ENCODE data around the gene ZFAND5. TPM values are rescaled to one million over a fixed set of nuclear protein-coding genes. Genes with fewer than 3 reads are reported as not detected.

ZFAND5 gene
- total RNA-seq, 1 donor from 2014 or later: 215 TPM

GRCh38 chr9:72326641-72327040 lies 38.4 kb downstream of the ZFAND5 start:
- Mint-ChIP-seq H3K36me3 (no peaks in the 10 kb centered on the region), H3K27ac (no peak overlapping the region), H3K9me3 (peaks cover 22% of the 10 kb centered on the region), H3K4me1 (no peaks in the 10 kb centered on the region), H3K4me3 (no peak overlapping the region), H3K27me3 (ENCODE audit: low read depth) (no peaks in the 10 kb centered on the region)
- DNase-seq (ENCODE audit: low spot score in 2 of 2, unreplicated experiment in 2 of 2): no peak
- no peak for TF ChIP-seq CTCF (IDR thresholded peaks at IDR 0.05; ENCODE audit: unreplicated experiment)

- TF ChIP-seq CTCF (IDR thresholded peaks at IDR 0.05; ENCODE audit: unreplicated experiment): no peak
- no peaks in the 10 kb centered on the region for H3K36me3 Mint-ChIP-seq
- H3K4me1 Mint-ChIP-seq: no peaks in the 10 kb centered on the region
- no peak for DNase-seq (ENCODE audit: low spot score in 2 of 2, unreplicated experiment in 2 of 2)
- no peak overlapping the region for H3K27ac Mint-ChIP-seq
- no peak overlapping the region for H3K4me3 Mint-ChIP-seq
- H3K27me3 Mint-ChIP-seq (ENCODE audit: low read depth): no peaks in the 10 kb centered on the region
- H3K9me3 Mint-ChIP-seq: peaks cover 23% of the 10 kb centered on the region
Measured at GRCh38 chr9:72324974-72325373, 40.0 kb downstream of the ZFAND5 start.

DNA sequence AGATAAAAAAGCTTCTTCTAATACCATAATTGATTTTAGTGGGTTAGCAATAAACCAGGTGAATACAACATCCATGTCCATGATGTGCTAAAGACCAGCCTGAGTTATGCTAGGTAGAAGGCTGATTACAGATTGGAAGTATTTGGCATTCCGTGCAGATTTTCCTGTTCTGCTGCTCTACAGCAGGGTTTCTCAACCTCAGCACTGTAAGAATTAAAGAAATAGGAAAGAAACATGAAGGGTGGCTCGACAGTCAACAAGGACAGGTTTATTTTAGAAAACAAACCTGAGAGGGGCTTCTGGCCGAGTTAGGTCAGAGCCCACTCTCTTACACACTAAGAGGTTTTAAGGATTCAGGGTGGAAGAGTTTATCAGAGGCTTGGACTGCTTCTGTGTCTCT lies 42.3 kb downstream of the ZFAND5 start:
- no peak for DNase-seq (ENCODE audit: low spot score in 2 of 2, unreplicated experiment in 2 of 2)
- Mint-ChIP-seq H3K27ac (no peak overlapping the region), H3K4me3 (no peak overlapping the region), H3K36me3 (no peaks in the 10 kb centered on the region), H3K27me3 (ENCODE audit: low read depth) (no peaks in the 10 kb centered on the region), H3K9me3 (peaks cover 22% of the 10 kb centered on the region), H3K4me1 (no peaks in the 10 kb centered on the region)
- TF ChIP-seq CTCF (IDR thresholded peaks at IDR 0.05; ENCODE audit: unreplicated experiment): no peak

- Mint-ChIP-seq H3K4me3 (no peak overlapping the region), H3K4me1 (no peaks in the 10 kb centered on the region), H3K9me3 (peaks cover 22% of the 10 kb centered on the region), H3K27me3 (ENCODE audit: low read depth) (no peaks in the 10 kb centered on the region), H3K36me3 (no peaks in the 10 kb centered on the region), H3K27ac (no peak overlapping the region)
- DNase-seq (ENCODE audit: low spot score in 2 of 2, unreplicated experiment in 2 of 2): no peak
- no peak for TF ChIP-seq CTCF (IDR thresholded peaks at IDR 0.05; ENCODE audit: unreplicated experiment)
Measured at GRCh38 chr9:72322259-72322658, 42.7 kb downstream of the ZFAND5 start.

DNA sequence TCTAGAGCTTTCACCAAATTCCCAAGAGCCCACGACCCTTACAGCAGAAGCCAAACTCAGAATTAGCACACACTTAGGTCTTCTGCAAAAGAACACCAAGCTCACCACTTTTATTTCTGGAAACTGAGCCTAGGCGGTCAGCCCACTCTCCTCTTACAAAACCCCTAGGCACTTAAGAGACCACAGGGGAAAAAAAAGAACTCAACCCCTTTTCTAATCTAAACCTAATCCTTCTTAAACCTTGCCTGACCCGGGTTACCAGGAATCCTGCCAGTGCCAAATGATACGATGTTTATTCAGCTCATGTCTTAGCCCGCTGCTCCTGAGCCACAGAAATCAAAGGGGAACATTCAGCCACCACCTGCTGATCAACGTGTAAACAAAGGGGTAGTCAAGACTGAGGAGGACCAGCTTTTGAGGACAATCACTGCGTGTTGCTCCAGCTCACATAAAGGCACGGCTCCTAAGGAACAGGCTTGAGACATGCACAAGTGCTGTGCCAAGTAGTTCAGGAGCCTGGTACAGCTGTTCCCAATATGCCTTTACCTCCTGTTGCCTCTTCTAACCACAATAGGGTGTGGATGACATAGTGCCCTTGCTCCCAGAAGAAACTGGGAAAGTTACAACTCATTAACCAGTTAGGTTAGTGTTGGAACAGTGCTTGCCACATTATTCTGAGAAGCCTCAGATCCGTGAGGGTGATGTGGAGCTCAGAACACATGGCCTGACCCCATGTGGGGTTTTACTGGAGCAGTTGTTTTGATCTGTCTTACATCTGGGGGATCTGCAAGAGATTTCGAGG lies 49.3 kb downstream of the ZFAND5 start:
- peaks cover 4% of the 10 kb centered on the region for H3K9me3 Mint-ChIP-seq
- H3K27me3 Mint-ChIP-seq (ENCODE audit: low read depth): no peaks in the 10 kb centered on the region
- TF ChIP-seq CTCF (IDR thresholded peaks at IDR 0.05; ENCODE audit: unreplicated experiment): no peak
- H3K36me3 Mint-ChIP-seq: no peaks in the 10 kb centered on the region
- peaks cover 19% of the 10 kb centered on the region for H3K4me1 Mint-ChIP-seq
- H3K4me3 Mint-ChIP-seq: no peak overlapping the region
- peak overlapping the region; percentile 47 for H3K27ac Mint-ChIP-seq
- no peak for DNase-seq (ENCODE audit: low spot score in 2 of 2, unreplicated experiment in 2 of 2)

Measured in mesothelial cell of epicardium (in vitro differentiated cells).